IPS-15b (cell line): Measurements from ENCODE around the gene SLCO2B1.

Source experiments
- H3K27me3 ChIP-seq: one replicate; pipeline ENCODE4 v1.6.1; 2013; ENCODE audit warnings: low read length; ENCODE audit not compliant: control insufficient read depth, insufficient read depth
- H3K36me3 ChIP-seq: one replicate; pipeline ENCODE4 v1.6.1; 2013; ENCODE audit warnings: low read length; ENCODE audit not compliant: control insufficient read depth, insufficient read depth
- H3K4me1 ChIP-seq: one replicate; pipeline ENCODE4 v1.6.1; 2013; ENCODE audit warnings: mild to moderate bottlenecking, low read length; ENCODE audit not compliant: control insufficient read depth, insufficient read depth
- H3K4me3 ChIP-seq: one replicate; pipeline ENCODE4 v1.5.1; 2013; ENCODE audit warnings: low read depth, low read length
- H3K9ac ChIP-seq: one replicate; pipeline ENCODE4 v1.6.1; 2013; ENCODE audit warnings: low read depth, mild to moderate bottlenecking, low read length
- H3K9me3 ChIP-seq: one replicate; pipeline ENCODE4 v1.6.1; 2013; ENCODE audit warnings: mild to moderate bottlenecking, low read length; ENCODE audit not compliant: control insufficient read depth, insufficient read depth

SLCO2B1 gene

DNA sequence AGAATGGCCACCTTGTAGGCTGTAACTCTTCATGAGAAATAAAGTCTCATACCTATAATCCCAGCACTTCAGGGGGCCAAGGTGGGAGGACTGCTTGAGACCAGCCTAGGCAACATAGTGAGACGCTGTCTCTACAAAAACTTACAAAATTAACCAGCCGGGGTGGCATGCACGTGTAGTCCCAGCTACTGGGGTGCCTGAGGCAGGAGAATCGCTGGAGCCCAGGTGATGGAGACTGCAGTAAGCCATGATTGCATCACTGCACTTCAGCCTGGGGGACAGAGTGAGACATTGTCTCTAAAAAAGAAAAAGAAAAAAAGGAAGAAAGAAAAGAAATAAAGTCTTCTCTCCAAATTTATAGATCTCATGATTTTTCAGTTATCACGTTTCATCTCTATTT is 4.2 kb upstream of the SLCO2B1 start:
- Histone ChIP-seq H3K4me1 (no peaks in the 10 kb centered on the region), H3K36me3 (no peaks in the 10 kb centered on the region), H3K9me3 (no peaks in the 10 kb centered on the region), H3K9ac (no peak overlapping the region), H3K4me3 (no peak overlapping the region), H3K27me3 (no peaks in the 10 kb centered on the region)

DNA sequence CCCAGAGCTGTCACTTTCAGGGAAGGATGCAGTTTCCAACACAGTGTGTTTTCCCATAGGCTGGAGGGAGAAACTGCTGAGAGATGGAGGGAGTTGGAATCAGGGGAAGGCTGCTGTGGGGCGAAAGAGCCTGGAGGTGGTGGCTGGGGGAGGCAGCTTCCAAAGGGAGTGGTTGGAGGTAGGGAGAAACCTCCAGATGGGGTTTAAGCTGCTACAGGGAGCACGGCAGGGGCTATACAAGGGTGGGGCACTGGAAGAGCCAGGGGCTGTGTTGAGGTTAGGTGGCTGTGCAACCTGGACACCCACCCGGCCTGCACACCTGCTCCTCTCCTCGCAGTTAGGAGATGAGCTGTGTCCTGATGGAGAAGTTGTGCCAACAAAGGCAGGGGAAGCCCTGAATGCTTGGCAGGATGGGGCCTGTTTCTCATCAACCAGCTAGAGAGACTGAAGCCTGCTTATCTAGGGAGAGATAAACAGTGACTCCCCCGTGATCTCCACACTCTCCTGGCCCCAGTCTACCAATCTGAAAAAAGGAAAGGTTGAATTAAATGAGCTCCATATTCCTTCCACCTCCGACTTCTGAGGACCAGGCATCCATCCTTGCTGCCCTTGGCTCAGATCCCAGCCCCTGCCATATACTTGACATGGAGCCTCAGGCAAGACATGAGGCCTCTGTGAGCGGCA is 3.6 kb upstream of the SLCO2B1 start:
- H3K4me1 ChIP-seq = no peaks in the 10 kb centered on the region
- H3K9ac ChIP-seq = no peak overlapping the region
- H3K9me3 ChIP-seq = no peaks in the 10 kb centered on the region
- no peaks in the 10 kb centered on the region for H3K27me3 ChIP-seq
- H3K36me3 ChIP-seq = no peaks in the 10 kb centered on the region
- no peak overlapping the region for H3K4me3 ChIP-seq

DNA sequence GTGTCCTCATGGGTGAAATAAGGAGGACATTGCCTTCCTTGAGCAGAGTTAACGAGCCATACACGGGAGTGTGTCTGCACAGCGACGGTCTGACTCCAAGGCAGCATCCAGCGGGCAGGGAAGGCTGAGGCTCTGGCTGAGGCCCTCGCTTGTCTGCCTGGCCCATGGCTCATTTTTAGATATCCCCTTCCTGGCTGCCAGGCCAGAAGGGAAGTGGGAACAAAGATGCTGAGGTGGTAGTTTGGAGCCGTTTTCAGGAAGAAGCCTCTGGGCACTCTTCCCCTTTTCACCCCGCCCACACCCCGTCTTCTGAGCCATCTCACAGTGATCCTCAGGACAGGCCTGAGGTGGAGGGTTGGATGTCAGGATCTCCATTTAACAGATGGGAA is 3.0 kb upstream of the SLCO2B1 start:
- Histone ChIP-seq H3K4me1 (no peaks in the 10 kb centered on the region), H3K9me3 (no peaks in the 10 kb centered on the region), H3K4me3 (no peak overlapping the region), H3K9ac (no peak overlapping the region), H3K36me3 (no peaks in the 10 kb centered on the region), H3K27me3 (no peaks in the 10 kb centered on the region)

DNA sequence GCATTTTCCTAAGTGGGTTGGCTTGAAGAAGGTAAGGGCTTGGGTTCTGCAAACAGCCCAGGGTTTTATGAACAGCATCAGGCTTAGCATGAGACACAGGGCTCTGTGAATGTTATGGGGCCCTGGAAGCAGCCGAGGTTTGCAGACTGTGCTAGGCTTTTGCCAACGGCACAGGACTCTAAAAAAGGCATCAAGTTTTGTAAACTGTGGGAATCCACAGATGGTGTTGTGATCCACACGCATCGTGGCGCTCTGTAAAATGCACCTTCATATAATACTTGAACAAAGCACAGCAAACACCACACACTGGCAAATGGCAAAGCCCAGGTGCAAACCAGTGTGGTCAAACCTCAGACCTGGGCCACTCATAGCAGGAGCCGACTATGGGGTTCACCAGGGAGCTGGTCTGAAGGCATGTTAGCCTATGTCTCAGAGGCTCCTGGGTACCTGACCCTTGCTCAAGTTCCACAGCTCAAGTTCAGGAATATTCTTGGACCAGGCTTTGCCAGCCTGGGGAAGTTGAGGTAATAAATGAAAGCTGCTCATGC is 2.4 kb upstream of the SLCO2B1 start:
- no peaks in the 10 kb centered on the region for H3K9me3 ChIP-seq
- no peak overlapping the region for H3K9ac ChIP-seq
- no peaks in the 10 kb centered on the region for H3K27me3 ChIP-seq
- H3K36me3 ChIP-seq = no peaks in the 10 kb centered on the region
- H3K4me1 ChIP-seq = no peaks in the 10 kb centered on the region
- H3K4me3 ChIP-seq = no peak overlapping the region

DNA sequence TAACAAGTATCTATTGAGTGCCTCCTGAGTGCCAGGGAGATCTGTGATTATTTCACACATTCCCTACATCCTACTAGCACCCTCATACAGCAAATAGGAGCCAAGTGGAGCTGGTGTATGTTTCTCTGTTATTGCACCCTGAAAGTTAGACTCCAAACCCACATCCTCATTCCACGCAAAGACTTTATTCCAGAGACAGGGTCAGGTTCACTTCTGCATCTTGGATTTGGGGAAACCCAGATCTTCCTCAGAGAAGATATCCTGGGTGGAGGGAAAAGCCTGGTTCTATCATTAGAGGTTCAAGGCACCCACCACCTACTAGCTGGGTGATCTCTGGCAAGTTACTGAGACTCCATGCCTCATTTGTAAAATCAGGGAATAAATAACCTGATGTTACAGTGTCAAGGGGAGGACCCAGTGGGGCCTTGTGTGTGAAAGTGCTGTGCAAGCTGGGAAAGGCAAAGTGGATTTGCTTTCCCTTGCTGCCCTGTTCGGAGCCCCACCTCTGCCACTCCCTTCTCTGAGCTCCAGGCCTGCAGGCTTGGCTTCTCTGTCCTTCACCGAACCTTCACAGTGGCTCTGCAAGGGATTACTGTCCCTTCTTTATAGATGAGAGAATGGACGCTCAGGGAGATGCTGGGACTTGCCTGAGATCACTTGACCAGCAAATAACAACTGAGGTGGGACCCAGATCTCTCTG is 991 bp upstream of the SLCO2B1 start:
- Histone ChIP-seq H3K9ac (no peak overlapping the region), H3K27me3 (no peaks in the 10 kb centered on the region), H3K4me1 (no peaks in the 10 kb centered on the region), H3K4me3 (no peak overlapping the region), H3K36me3 (no peaks in the 10 kb centered on the region), H3K9me3 (no peaks in the 10 kb centered on the region)

DNA sequence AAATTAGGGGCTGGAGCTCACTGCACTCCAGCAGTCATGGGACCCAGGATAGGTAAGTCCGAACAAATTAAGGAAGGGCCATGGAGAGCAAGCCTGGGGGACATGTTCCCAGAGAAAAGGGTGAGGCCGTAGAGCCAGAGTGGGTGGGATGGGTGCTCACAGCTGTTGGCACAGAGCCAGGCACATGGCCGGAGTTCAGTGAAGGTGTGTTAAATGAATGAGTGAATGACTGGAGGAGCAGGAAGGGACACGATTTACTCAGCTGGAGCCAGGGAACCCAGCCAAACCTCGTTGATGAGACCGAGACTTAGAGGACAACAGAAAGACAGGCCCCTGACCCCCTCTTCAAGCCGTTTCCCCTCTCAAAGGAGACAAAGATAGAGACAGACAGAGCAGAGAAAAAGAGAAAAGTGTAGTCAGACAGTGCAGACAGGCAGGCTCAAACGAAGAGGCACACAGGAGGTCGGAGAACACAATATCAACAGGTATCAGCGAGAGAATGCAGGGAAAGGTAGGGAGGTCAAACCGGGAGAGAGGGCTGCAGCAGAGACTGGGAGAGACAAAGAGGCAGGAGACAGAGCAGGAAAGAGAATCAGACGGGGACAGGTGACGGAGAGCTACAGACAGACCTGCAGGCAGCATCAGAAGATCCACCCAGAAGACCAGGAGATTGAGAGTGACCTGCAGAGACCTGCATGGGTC is 590 bp downstream of the SLCO2B1 start:
- H3K9me3 ChIP-seq = no peaks in the 10 kb centered on the region
- H3K4me3 ChIP-seq = no peak overlapping the region
- H3K36me3 ChIP-seq = no peaks in the 10 kb centered on the region
- H3K9ac ChIP-seq = no peak overlapping the region
- no peaks in the 10 kb centered on the region for H3K4me1 ChIP-seq
- no peaks in the 10 kb centered on the region for H3K27me3 ChIP-seq

DNA sequence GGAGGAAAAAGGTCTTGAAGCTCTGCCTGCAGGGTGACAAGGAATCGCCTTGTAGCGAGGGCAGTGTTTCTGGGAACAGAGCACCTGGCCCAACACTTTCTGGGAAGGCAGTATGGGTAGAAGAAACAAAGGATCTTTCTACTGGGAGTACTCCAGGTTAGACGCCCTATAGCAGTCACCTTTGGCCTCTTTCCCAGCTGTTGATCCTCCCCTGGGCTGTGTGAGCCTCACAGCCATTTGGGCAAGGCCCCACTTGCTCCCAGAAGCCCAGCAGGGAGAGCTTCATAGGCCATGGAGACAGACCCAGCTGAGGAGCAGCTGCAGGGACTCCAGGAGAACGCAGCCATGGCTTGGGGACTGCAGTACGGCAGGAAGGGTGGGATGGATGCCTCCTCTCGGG is 1.2 kb downstream of the SLCO2B1 start:
- H3K9me3 ChIP-seq = no peaks in the 10 kb centered on the region
- no peak overlapping the region for H3K9ac ChIP-seq
- no peaks in the 10 kb centered on the region for H3K27me3 ChIP-seq
- no peaks in the 10 kb centered on the region for H3K36me3 ChIP-seq
- no peaks in the 10 kb centered on the region for H3K4me1 ChIP-seq
- H3K4me3 ChIP-seq = no peak overlapping the region

DNA sequence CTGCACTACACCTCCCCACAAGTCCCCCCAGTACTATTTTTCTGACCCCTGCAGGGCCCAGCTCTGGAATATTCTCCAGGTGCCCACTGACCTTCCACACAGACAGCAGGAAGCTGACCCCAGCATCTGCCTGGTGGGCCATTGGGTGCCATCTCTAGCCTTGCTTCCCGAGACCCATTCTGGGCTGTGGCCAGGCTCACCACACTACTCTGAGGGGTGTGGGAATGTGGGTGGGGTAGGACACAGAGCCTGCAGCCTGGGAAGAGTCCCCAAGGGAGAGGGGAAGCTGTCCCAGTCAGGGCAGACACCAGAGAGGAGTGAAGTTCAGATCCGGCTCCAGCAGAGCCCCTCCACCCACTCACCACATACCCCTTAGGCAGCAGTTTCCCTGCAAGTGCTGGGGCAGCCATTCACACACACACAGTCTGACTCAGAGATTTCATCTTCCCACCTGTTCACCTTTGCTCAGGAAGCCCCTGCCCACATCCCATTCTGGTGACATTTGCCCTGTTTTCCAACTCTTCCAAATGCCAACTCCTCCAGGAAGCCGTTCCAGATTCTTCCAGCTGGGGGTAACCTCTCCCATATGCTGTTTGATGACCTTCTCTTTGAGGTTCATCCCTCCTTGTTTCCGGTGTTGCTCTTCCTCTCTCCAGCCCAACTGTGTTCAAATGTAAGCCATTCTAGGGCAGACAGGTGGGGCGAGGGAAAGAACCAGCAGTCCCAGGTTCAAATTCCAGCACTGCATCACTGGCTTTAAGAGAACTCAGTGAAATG is 1.9 kb downstream of the SLCO2B1 start:
- no peaks in the 10 kb centered on the region for H3K27me3 ChIP-seq
- no peaks in the 10 kb centered on the region for H3K4me1 ChIP-seq
- no peaks in the 10 kb centered on the region for H3K36me3 ChIP-seq
- H3K4me3 ChIP-seq = no peak overlapping the region
- H3K9ac ChIP-seq = no peak overlapping the region
- H3K9me3 ChIP-seq = no peaks in the 10 kb centered on the region

DNA sequence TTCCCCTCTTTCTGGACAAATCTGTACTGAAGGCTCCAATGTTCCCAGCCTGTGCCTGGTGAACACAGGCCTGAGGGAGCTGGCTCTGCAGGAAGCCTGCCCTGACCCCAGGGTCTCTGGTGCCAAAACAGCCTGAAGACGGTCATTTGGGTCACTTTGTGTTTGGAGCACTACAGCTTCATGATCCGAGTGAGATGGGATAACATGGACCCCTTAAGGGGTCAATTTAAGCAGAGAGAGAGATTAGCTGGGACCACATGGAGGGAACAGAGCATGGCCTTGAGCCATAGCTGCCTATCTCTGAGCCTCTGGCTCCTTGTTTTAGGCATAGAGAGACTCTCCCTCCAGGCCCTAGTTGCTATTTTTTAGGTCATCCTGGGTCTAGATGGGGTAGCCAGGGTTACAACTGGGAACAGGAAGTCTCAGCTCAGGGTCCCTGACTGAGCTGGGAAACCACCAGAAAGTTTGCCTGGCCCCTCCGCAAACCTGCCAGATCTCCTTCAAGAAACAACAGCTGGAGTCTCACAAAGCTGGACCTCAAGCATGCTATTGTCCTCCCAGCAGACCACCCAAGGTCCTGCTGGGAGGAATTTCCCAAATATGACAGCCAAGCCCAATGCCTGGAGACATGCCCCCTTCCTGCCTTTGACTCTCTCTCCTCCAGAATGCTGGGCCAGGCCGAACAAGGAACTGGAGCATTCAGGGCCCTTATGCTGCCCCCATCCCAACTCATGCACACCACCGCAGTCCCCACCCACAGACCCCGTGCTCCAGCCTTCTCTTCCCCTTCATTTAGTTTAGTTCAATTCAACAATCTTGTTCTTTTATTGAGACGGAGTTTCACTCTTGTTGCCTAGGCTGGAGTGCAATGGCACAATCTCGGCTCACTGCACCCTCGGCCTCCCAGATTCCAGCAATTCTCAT is 4.0 kb downstream of the SLCO2B1 start:
- Histone ChIP-seq H3K36me3 (no peaks in the 10 kb centered on the region), H3K27me3 (no peaks in the 10 kb centered on the region), H3K9ac (no peak overlapping the region), H3K4me3 (no peak overlapping the region), H3K9me3 (no peaks in the 10 kb centered on the region), H3K4me1 (no peaks in the 10 kb centered on the region)

DNA sequence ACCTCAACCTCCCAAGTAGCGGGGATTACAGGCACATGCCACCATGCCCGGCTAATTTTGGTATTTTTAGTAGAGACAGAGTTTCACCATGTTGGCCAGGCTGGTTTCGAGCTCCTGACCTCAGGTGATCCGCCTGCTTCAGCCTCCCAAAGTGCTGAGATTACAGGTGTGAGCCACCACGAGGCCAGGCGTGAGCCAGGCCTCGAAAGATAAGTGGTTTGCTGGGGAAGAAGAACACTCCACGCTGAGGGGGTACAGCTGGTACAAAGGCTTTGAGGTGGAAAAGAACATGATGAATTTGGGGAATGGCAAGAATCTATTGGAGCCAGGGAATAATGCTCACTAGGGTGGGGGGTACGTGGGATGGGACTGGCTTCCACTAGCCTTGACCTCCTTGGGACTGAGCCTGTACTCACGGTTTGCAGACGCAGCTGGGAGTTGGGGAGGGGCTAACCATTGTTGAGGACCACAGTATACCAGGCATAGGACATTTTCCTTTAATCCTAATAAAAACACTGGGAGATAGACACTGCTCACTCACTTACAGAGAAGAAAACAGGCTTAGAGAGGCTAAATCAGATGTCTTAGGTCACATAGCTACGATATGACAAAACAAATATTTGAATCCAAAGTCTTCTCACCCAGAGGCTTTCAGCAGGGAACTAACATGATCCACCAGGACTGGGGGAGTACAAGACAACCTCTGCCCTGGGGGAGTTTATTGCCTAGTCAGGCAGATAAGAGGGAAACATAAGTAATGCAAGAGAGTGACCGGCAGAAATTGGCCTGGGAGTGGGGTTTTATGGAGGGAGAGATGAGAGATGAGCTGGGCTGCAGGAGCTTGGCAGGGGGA is 4.9 kb downstream of the SLCO2B1 start:
- Histone ChIP-seq H3K4me1 (no peaks in the 10 kb centered on the region), H3K9ac (no peak overlapping the region), H3K36me3 (no peaks in the 10 kb centered on the region), H3K4me3 (no peak overlapping the region), H3K27me3 (no peaks in the 10 kb centered on the region), H3K9me3 (no peaks in the 10 kb centered on the region)
